Vagina (tissue), 2 donors: Measurements from ENCODE around the gene ZFHX3. TPM values are rescaled to one million over a fixed set of nuclear protein-coding genes. Genes with fewer than 3 reads are reported as not detected.

ENCODE experiments used
- DNase-seq, 2 donors: peaks; one replicate each; pipeline ENCODE4 v3.0.0-alpha.2; 2017; ENCODE audit errors: extremely low spot score in 2 of 2
- H3K27ac ChIP-seq: fragments of 200-600 bp; sonication (generic); one replicate; pipeline ENCODE4 v1.5.1; 2019
- H3K27me3 ChIP-seq: fragments of 200-600 bp; sonication (generic); one replicate; pipeline ENCODE4 v1.5.1; 2019
- H3K36me3 ChIP-seq, 2 donors: fragments of 200-600 bp; sonication (generic); one replicate each; pipeline ENCODE4 v1.5.1; 2017 to 2019
- H3K4me1 ChIP-seq: fragments of 200-600 bp; sonication (generic); one replicate; pipeline ENCODE4 v1.5.1; 2019
- H3K4me3 ChIP-seq, 2 donors: fragments of 200-600 bp; sonication (generic); 1 replicate in 1 of 2; 2 replicates in 1 of 2; pipeline ENCODE4 v1.5.1; 2016 to 2019
- H3K9me3 ChIP-seq: fragments of 200-600 bp; sonication (generic); one replicate; pipeline ENCODE4 v1.5.1; 2019
- POLR2A ChIP-seq, 2 donors: fragments of 450-650 bp; IDR thresholded peaks; one replicate each; pipeline ENCODE4 v1.6.1; 2017; ENCODE audit warnings: antibody characterized with exemption in 2 of 2, mild to moderate bottlenecking in 2 of 2, moderate library complexity in 2 of 2
- POLR2AphosphoS5 ChIP-seq, 2 donors: sonication (generic); formaldehyde crosslinking; IDR thresholded peaks; one replicate each; pipeline ENCODE4 v1.9.0; 2017; ENCODE audit warnings: antibody characterized with exemption in 2 of 2, mild to moderate bottlenecking in 2 of 2, low read depth in 1 of 2; ENCODE audit not compliant: insufficient read depth in 1 of 2
- intact Hi-C: fragments of 100-400 bp; cut with DNase I; formaldehyde crosslinking; loops from one replicate; pipeline ENCODE4 v1.15.1; 2023
- total RNA-seq: library from RNA; depleted of rRNA; stranded (reverse); fragments of >200 nt; gene quantifications from one replicate; pipeline ENCODE4 v1.2.3, GENCODE V29; 2016
- TF ChIP-seq, protein P1 (sequence below), 3 experiments: fragments of 450-650 bp in 2 of 3; fragments of 200-600 bp in 1 of 3; sonication (generic) in 1 of 3; IDR thresholded peaks; one replicate each; pipeline ENCODE4 v1.5.1; 2017 to 2019; ENCODE audit warnings: antibody characterized with exemption in 3 of 3, mild to moderate bottlenecking in 2 of 3, moderate library complexity in 2 of 3

The ZFHX3 gene
- total RNA-seq, 1 donor from 2014 or later, result 28.0 TPM

DNA sequence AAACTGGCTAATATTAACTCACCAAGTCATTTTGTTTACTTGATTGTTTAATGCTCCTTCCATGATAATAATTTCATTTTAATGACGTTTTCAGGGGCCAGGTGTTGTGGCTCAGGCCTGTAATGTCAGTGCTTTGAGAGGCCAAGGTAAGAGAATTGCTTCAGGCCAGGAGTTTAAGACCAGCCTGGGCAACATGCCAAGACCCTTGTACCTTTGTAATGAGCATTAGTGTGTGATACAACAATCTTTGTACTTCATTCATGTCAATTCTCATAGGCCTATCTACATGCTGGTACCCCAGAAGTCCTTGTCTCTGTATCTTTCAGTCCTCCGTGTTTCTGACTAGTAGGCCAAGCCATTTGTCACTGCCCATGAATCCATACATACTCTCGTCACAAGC lies 296.9 kb downstream of the ZFHX3 start:
- no peak overlapping the region for H3K27ac ChIP-seq
- TF ChIP-seq, protein P1, sequence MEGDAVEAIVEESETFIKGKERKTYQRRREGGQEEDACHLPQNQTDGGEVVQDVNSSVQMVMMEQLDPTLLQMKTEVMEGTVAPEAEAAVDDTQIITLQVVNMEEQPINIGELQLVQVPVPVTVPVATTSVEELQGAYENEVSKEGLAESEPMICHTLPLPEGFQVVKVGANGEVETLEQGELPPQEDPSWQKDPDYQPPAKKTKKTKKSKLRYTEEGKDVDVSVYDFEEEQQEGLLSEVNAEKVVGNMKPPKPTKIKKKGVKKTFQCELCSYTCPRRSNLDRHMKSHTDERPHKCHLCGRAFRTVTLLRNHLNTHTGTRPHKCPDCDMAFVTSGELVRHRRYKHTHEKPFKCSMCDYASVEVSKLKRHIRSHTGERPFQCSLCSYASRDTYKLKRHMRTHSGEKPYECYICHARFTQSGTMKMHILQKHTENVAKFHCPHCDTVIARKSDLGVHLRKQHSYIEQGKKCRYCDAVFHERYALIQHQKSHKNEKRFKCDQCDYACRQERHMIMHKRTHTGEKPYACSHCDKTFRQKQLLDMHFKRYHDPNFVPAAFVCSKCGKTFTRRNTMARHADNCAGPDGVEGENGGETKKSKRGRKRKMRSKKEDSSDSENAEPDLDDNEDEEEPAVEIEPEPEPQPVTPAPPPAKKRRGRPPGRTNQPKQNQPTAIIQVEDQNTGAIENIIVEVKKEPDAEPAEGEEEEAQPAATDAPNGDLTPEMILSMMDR (IDR thresholded peaks at IDR 0.05), result no peak
- TF ChIP-seq POLR2AphosphoS5 (IDR thresholded peaks at IDR 0.05; ENCODE audit: insufficient read depth in 1 of 2, low read depth in 1 of 2), result no peak
- TF ChIP-seq POLR2A (IDR thresholded peaks at IDR 0.05), result no peak
- no peaks in the 10 kb centered on the region for H3K9me3 ChIP-seq
- intact Hi-C loops, result no loop called here
- H3K36me3 ChIP-seq, result no peaks in the 10 kb centered on the region
- DNase-seq, result no peak
- no peaks in the 10 kb centered on the region for H3K4me1 ChIP-seq
- H3K4me3 ChIP-seq, result no peak overlapping the region
- H3K27me3 ChIP-seq, result no peaks in the 10 kb centered on the region

DNA sequence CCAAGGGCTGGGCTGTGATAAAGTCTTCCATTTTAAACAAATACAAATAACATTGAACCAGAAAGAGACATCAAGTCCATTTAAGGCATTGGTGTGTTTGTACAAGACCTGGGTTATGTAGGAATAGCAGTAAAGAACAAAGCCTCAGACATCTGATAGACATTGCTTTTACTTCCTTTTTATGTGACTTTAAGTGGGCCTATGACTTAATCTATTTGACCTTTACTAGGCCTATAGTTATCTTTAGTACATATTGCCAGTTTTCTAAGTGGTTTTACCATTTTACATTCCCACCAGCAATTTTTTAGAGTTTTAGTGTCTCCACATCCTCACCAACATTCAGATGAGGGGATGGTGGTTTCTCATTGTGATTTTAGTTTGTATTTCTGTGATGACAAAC lies 298.8 kb downstream of the ZFHX3 start:
- intact Hi-C loops, result no loop called here
- H3K36me3 ChIP-seq, result no peaks in the 10 kb centered on the region
- TF ChIP-seq, protein P1 (IDR thresholded peaks at IDR 0.05), result no peak
- TF ChIP-seq POLR2A (IDR thresholded peaks at IDR 0.05) (no peak), POLR2AphosphoS5 (IDR thresholded peaks at IDR 0.05; ENCODE audit: insufficient read depth in 1 of 2, low read depth in 1 of 2) (no peak)

DNA sequence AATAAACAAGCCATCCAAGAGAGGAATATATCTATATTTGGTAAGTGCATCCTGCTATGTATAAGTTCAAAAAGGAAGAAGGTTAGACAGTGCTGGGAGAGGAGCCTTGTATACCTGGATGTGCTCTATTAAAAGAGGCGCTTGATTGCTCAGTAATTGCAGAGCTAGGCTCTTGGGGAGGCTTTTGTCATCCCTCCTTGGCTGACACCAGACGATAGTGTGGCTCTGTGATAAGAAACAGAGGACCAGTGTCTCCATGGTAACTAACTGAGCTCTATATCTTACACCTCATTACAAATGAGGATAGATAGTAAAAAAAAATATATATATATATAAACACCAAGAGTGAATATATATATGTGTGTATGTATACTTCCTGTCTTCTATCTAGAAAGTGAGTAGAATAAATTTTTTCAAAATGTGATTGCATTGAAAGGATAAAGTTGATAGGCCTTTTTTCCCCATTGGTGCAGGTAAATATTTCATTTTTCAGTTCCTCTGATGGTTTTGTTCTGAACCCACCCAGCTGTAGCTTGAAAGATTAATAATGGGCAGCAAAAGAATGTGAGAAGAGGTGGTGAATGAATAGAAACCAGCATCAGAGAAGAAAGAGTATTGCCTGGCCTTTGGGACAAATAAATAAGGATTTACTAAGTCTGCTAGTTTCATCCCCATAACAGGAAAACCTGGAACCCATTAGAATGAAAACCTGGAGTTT lies 303.7 kb downstream of the ZFHX3 start:
- no peaks in the 10 kb centered on the region for H3K27me3 ChIP-seq
- no peak overlapping the region for H3K27ac ChIP-seq
- no peaks in the 10 kb centered on the region for H3K4me1 ChIP-seq
- H3K36me3 ChIP-seq, result no peaks in the 10 kb centered on the region
- TF ChIP-seq, protein P1 (IDR thresholded peaks at IDR 0.05), result no peak
- TF ChIP-seq POLR2A (IDR thresholded peaks at IDR 0.05), result no peak
- no peaks in the 10 kb centered on the region for H3K9me3 ChIP-seq
- intact Hi-C loops, result no loop called here
- no peak overlapping the region for H3K4me3 ChIP-seq
- no peak for DNase-seq

More for the DNA sequence above, 298.8 kb downstream of the ZFHX3 start:
- no peaks in the 10 kb centered on the region for H3K4me1 ChIP-seq
- no peaks in the 10 kb centered on the region for H3K9me3 ChIP-seq
- DNase-seq, result no peak
- no peak overlapping the region for H3K4me3 ChIP-seq
- H3K27me3 ChIP-seq, result no peaks in the 10 kb centered on the region
- no peak overlapping the region for H3K27ac ChIP-seq

DNA sequence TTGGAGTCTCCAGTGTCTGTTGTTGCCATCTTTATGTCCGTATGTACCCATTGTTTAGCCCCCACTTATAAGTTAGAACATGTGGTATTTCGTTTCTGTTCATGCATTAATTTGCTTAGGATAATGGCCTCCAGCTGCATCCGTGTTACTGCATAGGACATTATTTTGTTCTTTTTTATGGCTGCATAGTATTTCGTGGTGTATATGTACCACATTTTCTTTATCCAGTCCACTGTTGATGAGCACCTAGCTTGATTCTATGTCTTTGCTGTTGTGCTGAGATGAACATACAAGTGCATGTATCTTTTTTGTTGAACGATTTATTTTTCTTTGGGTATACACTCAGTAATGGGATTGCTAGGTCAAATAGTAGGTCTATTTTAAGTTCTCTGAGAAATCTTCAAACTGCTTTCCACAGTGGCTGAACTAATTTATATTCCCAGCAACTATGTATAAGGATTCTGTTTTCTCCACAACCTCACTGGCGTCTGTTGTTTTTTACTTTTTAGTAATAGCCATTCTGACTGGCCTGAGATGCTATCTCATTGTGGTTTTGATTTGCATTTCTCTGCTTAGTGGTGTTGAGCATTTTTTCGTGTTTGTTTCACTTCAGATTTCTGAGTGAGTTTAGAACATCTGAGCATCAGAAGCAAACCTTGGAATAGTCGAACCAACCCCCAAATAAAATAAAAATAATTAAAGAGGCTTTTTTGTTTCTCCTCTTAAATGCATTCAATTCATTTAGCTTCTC lies 304.7 kb downstream of the ZFHX3 start:
- intact Hi-C loops, result no loop called here
- TF ChIP-seq POLR2AphosphoS5 (IDR thresholded peaks at IDR 0.05; ENCODE audit: insufficient read depth in 1 of 2, low read depth in 1 of 2) (no peak), POLR2A (IDR thresholded peaks at IDR 0.05) (no peak)
- TF ChIP-seq, protein P1 (IDR thresholded peaks at IDR 0.05), result no peak
- Histone ChIP-seq H3K27me3 (no peaks in the 10 kb centered on the region), H3K36me3 (no peaks in the 10 kb centered on the region), H3K4me1 (no peaks in the 10 kb centered on the region), H3K4me3 (no peak overlapping the region), H3K9me3 (no peaks in the 10 kb centered on the region), H3K27ac (no peak overlapping the region)
- no peak for DNase-seq

DNA sequence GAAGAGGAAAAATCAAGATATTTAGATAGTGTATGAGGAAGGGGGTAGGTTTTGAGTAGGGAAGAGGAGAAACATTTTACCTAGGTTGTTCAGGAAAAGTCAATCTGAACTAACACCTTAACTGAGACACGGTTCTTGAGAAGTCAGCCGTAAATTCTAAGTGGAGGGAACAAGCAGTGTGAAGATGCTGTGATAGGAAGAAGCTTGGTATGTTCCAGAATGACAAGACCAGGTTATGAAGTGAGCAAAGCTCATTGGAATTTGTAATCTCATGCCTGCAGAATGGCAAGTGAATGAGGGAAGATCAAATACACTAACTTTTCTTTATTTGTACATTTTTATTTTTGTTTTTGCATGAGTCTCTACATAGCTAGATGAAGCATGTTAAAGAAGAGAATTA lies 307.6 kb downstream of the ZFHX3 start:
- Histone ChIP-seq H3K27ac (no peak overlapping the region), H3K4me3 (no peak overlapping the region), H3K27me3 (no peaks in the 10 kb centered on the region), H3K9me3 (no peaks in the 10 kb centered on the region), H3K36me3 (no peaks in the 10 kb centered on the region), H3K4me1 (no peaks in the 10 kb centered on the region)
- DNase-seq, result no peak
- intact Hi-C loops, result no loop called here
- TF ChIP-seq POLR2AphosphoS5 (IDR thresholded peaks at IDR 0.05; ENCODE audit: insufficient read depth in 1 of 2, low read depth in 1 of 2) (no peak), POLR2A (IDR thresholded peaks at IDR 0.05) (no peak)
- TF ChIP-seq, protein P1 (IDR thresholded peaks at IDR 0.05), result no peak
